H9 (cell line): ENCODE results near the gene ERMN. TPM values are rescaled to one million over a fixed set of nuclear protein-coding genes. Genes with fewer than 3 reads are reported as not detected.

ENCODE experiments used
- DNase-seq: peaks from one replicate; pipeline ENCODE4 v3.0.0-alpha.2; 2017
- H2AFZ ChIP-seq: one replicate; pipeline ENCODE4 v1.6.1; 2013; ENCODE audit warnings: mild to moderate bottlenecking, low read length, control low read depth, moderate library complexity
- H2AK5ac ChIP-seq: 2 replicates; pipeline ENCODE4 v1.6.1; 2013; ENCODE audit warnings: low read length, control low read depth, mixed read lengths; ENCODE audit not compliant: insufficient read length
- H2BK120ac ChIP-seq: one replicate; pipeline ENCODE4 v1.6.1; 2013; ENCODE audit warnings: low read depth, mild to moderate bottlenecking, low read length, control low read depth, inconsistent platforms; ENCODE audit not compliant: poor library complexity, severe bottlenecking
- H2BK12ac ChIP-seq: 2 replicates; pipeline ENCODE4 v1.6.1; 2013; ENCODE audit warnings: low read length, control low read depth, mixed read lengths, low read depth; ENCODE audit not compliant: insufficient read length
- H2BK15ac ChIP-seq: 2 replicates; pipeline ENCODE4 v1.6.1; 2013; ENCODE audit warnings: low read depth, low read length, control low read depth
- H2BK20ac ChIP-seq: one replicate; pipeline ENCODE4 v1.6.1; 2013; ENCODE audit warnings: low read depth, mild to moderate bottlenecking, low read length, control low read depth, inconsistent platforms; ENCODE audit not compliant: poor library complexity, severe bottlenecking
- H2BK5ac ChIP-seq: 2 replicates; pipeline ENCODE4 v1.6.1; 2013; ENCODE audit warnings: low read length, control low read depth, mixed read lengths; ENCODE audit not compliant: insufficient read length
- H3K14ac ChIP-seq: 2 replicates; pipeline ENCODE4 v1.6.1; 2013; ENCODE audit warnings: low read length, control low read depth; ENCODE audit not compliant: insufficient read depth
- H3K18ac ChIP-seq: 2 replicates; pipeline ENCODE4 v1.6.1; 2013; ENCODE audit warnings: low read depth, mild to moderate bottlenecking, mixed read lengths, low read length, control low read depth; ENCODE audit not compliant: insufficient read length
- H3K23ac ChIP-seq: 2 replicates; pipeline ENCODE4 v1.6.1; 2013; ENCODE audit warnings: low read length, control low read depth, mixed read lengths, low read depth; ENCODE audit not compliant: insufficient read length
- H3K23me2 ChIP-seq: 2 replicates; pipeline ENCODE4 v1.6.1; 2013; ENCODE audit warnings: low read depth, mild to moderate bottlenecking, mixed read lengths, low read length, control low read depth; ENCODE audit not compliant: insufficient read length, poor library complexity, severe bottlenecking
- H3K27ac ChIP-seq: 2 replicates; pipeline ENCODE4 v1.5.1; 2013; ENCODE audit warnings: low read length, control low read depth, mixed read lengths, low read depth; ENCODE audit not compliant: insufficient read length
- H3K27me3 ChIP-seq: 2 replicates; pipeline ENCODE4 v1.6.1; 2013; ENCODE audit warnings: low read length, control low read depth, inconsistent platforms; ENCODE audit not compliant: insufficient read depth
- H3K4ac ChIP-seq: 2 replicates; pipeline ENCODE4 v1.6.1; 2013; ENCODE audit warnings: low read depth, mild to moderate bottlenecking, control low read depth, inconsistent platforms, low read length, moderate library complexity
- H3K4me1 ChIP-seq: 2 replicates; pipeline ENCODE4 v1.6.1; 2013; ENCODE audit warnings: low read length, control low read depth, inconsistent platforms; ENCODE audit not compliant: insufficient read depth
- H3K4me2 ChIP-seq: 2 replicates; pipeline ENCODE4 v1.6.1; 2013; ENCODE audit warnings: low read length, control low read depth, mixed read lengths; ENCODE audit not compliant: insufficient read length, insufficient read depth
- H3K56ac ChIP-seq: 2 replicates; pipeline ENCODE4 v1.6.1; 2013; ENCODE audit warnings: low read depth, mild to moderate bottlenecking, mixed read lengths, low read length, control low read depth; ENCODE audit not compliant: insufficient read length
- H3K79me1 ChIP-seq: 2 replicates; pipeline ENCODE4 v1.6.1; 2013; ENCODE audit warnings: low read depth, mild to moderate bottlenecking, moderate library complexity, low read length, control low read depth, inconsistent platforms; ENCODE audit not compliant: insufficient read depth, poor library complexity, severe bottlenecking
- H3K79me2 ChIP-seq: 2 replicates; pipeline ENCODE4 v1.6.1; 2013; ENCODE audit warnings: low read length, control low read depth, inconsistent platforms; ENCODE audit not compliant: insufficient read depth
- H3K9ac ChIP-seq: 2 replicates; pipeline ENCODE4 v1.6.1; 2013; ENCODE audit warnings: low read length, control low read depth, mixed read lengths; ENCODE audit not compliant: insufficient read length; ENCODE audit errors: extremely low read depth
- H3K9me3 ChIP-seq: one replicate; pipeline ENCODE4 v1.6.1; 2013; ENCODE audit warnings: low read depth, low read length, inconsistent platforms; ENCODE audit not compliant: control insufficient read depth
- H3T11ph ChIP-seq: one replicate; pipeline ENCODE4 v1.6.1; 2013; ENCODE audit warnings: mild to moderate bottlenecking, low read length, control low read depth, inconsistent platforms
- H4K20me1 ChIP-seq: one replicate; pipeline ENCODE4 v1.6.1; 2013; ENCODE audit not compliant: control insufficient read depth, insufficient read length, insufficient read depth
- H4K5ac ChIP-seq: 2 replicates; pipeline ENCODE4 v1.6.1; 2013; ENCODE audit warnings: low read depth, mild to moderate bottlenecking, mixed read lengths, low read length, control low read depth; ENCODE audit not compliant: insufficient read length
- H4K8ac ChIP-seq: replicated peaks from 2 replicates; pipeline ENCODE4 v1.6.1; 2013; ENCODE audit warnings: low read length, control low read depth, mixed read lengths, low read depth; ENCODE audit not compliant: insufficient read length
- H4K91ac ChIP-seq: 2 replicates; pipeline ENCODE4 v1.6.1; 2013; ENCODE audit warnings: low read depth, mild to moderate bottlenecking, moderate library complexity, mixed read lengths, low read length, control low read depth; ENCODE audit not compliant: insufficient read length
- H3K27ac Mint-ChIP-seq, 3 experiments: 2 replicates in 2 of 3; 3 replicates in 1 of 3; pipeline ENCODE4 v1.8.0; 2020 to 2021; ENCODE audit warnings: mixed read lengths in 3 of 3, mild to moderate bottlenecking in 1 of 3, moderate library complexity in 1 of 3
- H3K27me3 Mint-ChIP-seq: 2 replicates; pipeline ENCODE4 v1.8.0; 2021; ENCODE audit warnings: low read depth, mild to moderate bottlenecking, moderate library complexity, mixed read lengths
- H3K36me3 Mint-ChIP-seq, 3 experiments: 2 replicates in 2 of 3; 3 replicates in 1 of 3; pipeline ENCODE4 v1.8.0; 2020 to 2021; ENCODE audit warnings: low read depth in 3 of 3, mixed read lengths in 3 of 3; ENCODE audit not compliant: insufficient read depth in 1 of 3
- H3K4me1 Mint-ChIP-seq, 2 experiments: 2 replicates each; pipeline ENCODE4 v1.8.0; 2020; ENCODE audit warnings: mixed read lengths in 2 of 2
- H3K4me3 Mint-ChIP-seq, 2 experiments: 2 replicates in 1 of 2; 3 replicates in 1 of 2; pipeline ENCODE4 v1.8.0; 2020 to 2021; ENCODE audit warnings: mild to moderate bottlenecking in 2 of 2, mixed read lengths in 2 of 2, moderate library complexity in 1 of 2
- H3K9me3 Mint-ChIP-seq, 2 experiments: 2 replicates in 1 of 2; 3 replicates in 1 of 2; pipeline ENCODE4 v1.8.0; 2020; ENCODE audit warnings: mild to moderate bottlenecking in 2 of 2, mixed read lengths in 2 of 2, moderate library complexity in 1 of 2
- CTCF ChIP-seq: fragments of 200-600 bp; sonication (generic); conservative IDR thresholded peaks from 3 replicates; pipeline ENCODE4 v1.8.0; 2021; ENCODE audit warnings: antibody characterized with exemption, mild to moderate bottlenecking
- WGBS: extraction: QIAGEN DNeasy Blood & Tissue Kit; methylation state at CpG from one replicate; pipeline ENCODE4 v1.1.7; 2013; ENCODE audit warnings: missing lambda C conversion rate, low lambda C conversion rate, mixed read lengths; ENCODE audit not compliant: insufficient read length; ENCODE audit errors: extremely low coverage; 5-methylcytosine and 5-hydroxymethylcytosine counted together
- total RNA-seq: library from RNA; stranded (reverse); gene quantifications from 2 replicates; pipeline ENCODE4 v1.2.1, GENCODE V29; 2021

Gene ERMN
- total RNA-seq, 1 experiment from 2014 or later, result 0.48 TPM

- H3K9me3 Mint-ChIP-seq, result no peaks in the 10 kb centered on the region
- no peak overlapping the region for H3K9ac ChIP-seq
- H4K5ac ChIP-seq, result no peak overlapping the region
- H3K27me3 ChIP-seq, result no peaks in the 10 kb centered on the region
- no peaks in the 10 kb centered on the region for H3K4me1 Mint-ChIP-seq
- H3K36me3 Mint-ChIP-seq, result no peaks in the 10 kb centered on the region
- no peak overlapping the region for H2AK5ac ChIP-seq
- H3K79me2 ChIP-seq, result no peaks in the 10 kb centered on the region
- no peaks in the 10 kb centered on the region for H3K27me3 Mint-ChIP-seq
- H3K4ac ChIP-seq, result no peak overlapping the region
- no peak overlapping the region for H3K56ac ChIP-seq
- H4K20me1 ChIP-seq, result no peaks in the 10 kb centered on the region
- H3K23me2 ChIP-seq, result no peaks in the 10 kb centered on the region
- H3K27ac Mint-ChIP-seq, result peak overlapping the region in 1 of 3 experiments; percentile 57; a peak in 1 of 7 replicates
- no peaks in the 10 kb centered on the region for H3K4me1 ChIP-seq
- H3K4me2 ChIP-seq, result no peak overlapping the region
- no peak overlapping the region for H2BK12ac ChIP-seq
- H3K23ac ChIP-seq, result no peak overlapping the region
- no peak overlapping the region for H4K91ac ChIP-seq
- TF ChIP-seq CTCF, result no peak
- no peak overlapping the region for H4K8ac ChIP-seq
- H3K27ac ChIP-seq, result no peak overlapping the region
- H2BK15ac ChIP-seq, result no peak overlapping the region
- no peak for DNase-seq
- no CpG with 5 or more reads among the region's 4 CpGs for WGBS
- no peaks in the 10 kb centered on the region for H3K9me3 ChIP-seq
- no peak overlapping the region for H2AFZ ChIP-seq
- no peaks in the 10 kb centered on the region for H3K79me1 ChIP-seq
- no peak overlapping the region for H2BK20ac ChIP-seq
- no peak overlapping the region for H2BK120ac ChIP-seq
- no peak overlapping the region for H3T11ph ChIP-seq
- no peak overlapping the region for H3K4me3 Mint-ChIP-seq
- no peak overlapping the region for H3K14ac ChIP-seq
- H3K18ac ChIP-seq, result no peak overlapping the region
- no peak overlapping the region for H2BK5ac ChIP-seq
These were observed 28.7 kb downstream of the ERMN start for GRCh38 chr2:157296958-157297357.
